RCC 7860 (cell line): ENCODE results near the gene RAD50.
"Not testable (repeated sequence)": the region's sequence is repeated elsewhere in the genome, so short reads cannot be mapped to it uniquely, and the experiment has no call there.

ENCODE experiments used
- DNase-seq: peaks from one replicate; pipeline ENCODE4 v3.0.0-alpha.2; 2015; ENCODE audit warnings: low spot score
- FAIRE-seq: peaks from 2 replicates; lab custom pipeline; 2012; peaks lifted over from hg19 to GRCh38; lab: Jason Lieb, UNC

Gene RAD50

GRCh38 chr5:132628814-132629213, 72.0 kb downstream of the RAD50 start:
- no peak for FAIRE-seq
- no peak for DNase-seq

GRCh38 chr5:132629230-132629944, 72.6 kb downstream of the RAD50 start:
- FAIRE-seq = no peak

DNA sequence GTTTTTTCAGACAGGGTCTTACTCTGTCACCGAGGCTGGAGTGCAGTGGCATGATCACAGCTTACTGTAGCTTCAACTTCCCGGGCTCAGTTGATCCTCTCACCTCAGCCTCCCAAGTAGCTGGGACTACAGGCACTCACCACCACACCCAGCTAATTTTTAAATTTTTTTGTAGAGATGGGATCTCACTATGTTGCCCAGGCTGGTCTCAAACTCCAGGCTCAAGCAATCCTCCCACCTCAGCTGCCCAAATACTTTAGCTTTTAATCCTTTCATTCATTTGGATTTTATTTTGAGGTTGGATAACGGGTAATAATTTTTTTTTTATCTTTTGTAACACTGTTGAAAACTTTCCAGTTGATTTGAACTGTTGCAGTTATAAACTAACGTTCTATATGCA, 76.8 kb downstream of the RAD50 start:
- not testable (repeated sequence) for FAIRE-seq, DNase-seq

More at GRCh38 chr5:132629230-132629944, 72.6 kb downstream of the RAD50 start:
- no peak for DNase-seq

DNA sequence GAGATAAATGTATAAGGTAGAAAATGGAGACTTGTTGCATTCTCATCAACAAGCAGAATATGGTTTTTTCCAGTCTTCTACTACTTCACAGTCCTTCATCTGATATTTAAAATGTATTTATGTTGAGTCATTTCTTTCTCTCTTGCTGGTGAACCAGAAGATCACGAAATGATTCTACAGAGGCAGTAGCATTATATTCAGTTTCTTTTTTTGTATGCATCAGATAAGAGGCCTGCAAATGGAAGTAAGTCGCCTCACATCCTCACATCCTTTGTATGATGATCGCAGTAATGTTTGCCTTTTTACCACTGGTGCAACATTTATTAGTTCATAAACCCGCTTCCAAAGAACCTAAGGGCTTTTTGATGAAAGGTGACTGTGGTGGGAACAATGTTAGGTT, 79.1 kb downstream of the RAD50 start:
- FAIRE-seq = no peak
- DNase-seq = no peak

DNA sequence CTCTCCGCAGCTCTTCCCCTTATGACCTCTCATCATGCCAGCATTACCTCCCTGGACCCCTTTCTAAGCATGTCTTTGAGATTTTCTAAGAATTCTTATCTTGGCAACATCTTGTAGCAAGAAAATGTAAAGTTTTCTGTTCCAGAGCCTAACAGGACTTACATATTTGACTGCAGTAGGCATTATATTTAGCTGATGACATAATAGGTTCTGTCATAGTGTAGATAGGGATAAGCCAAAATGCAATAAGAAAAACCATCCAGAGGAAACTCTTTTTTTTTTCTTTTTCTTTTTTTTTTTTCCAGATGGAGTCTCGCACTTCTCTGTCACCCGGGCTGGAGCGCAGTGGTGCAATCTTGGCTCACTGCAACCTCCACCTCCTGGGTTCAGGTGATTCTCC, 80.5 kb downstream of the RAD50 start:
- no peak for DNase-seq
- no peak for FAIRE-seq

- DNase-seq (no peak), FAIRE-seq (no peak)
These were observed 82.9 kb downstream of the RAD50 start for GRCh38 chr5:132639706-132640130.

- DNase-seq = no peak
- no peak for FAIRE-seq
These were observed 83.8 kb downstream of the RAD50 start for GRCh38 chr5:132640613-132641012.

DNA sequence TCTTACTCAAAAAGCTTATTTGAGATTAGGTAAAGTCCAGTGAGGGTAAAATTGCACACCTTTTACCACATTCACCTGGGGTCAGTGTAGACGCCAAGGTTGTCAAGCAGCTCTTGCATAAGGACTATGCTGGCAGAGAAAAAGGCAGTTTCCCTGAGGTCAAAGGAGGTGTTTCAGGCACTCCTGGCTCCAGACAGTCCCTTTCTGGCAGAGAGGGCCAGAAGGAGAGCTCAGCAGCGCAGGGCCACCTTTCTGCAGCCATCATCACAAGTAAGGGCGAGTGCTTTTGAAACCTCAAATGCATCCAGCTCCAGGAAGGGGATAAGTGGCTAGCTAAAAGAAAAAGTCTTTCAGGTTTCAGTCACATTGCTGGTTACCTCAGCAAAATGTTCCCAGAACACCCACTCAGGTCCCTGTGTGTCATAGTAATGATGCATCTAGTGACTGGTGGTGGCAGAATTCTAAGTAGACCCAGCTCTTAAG, 84.5 kb downstream of the RAD50 start:
- FAIRE-seq (no peak), DNase-seq (no peak)

- no peak for FAIRE-seq
- no peak for DNase-seq
These were observed 85.1 kb downstream of the RAD50 start for GRCh38 chr5:132641841-132642240.

DNA sequence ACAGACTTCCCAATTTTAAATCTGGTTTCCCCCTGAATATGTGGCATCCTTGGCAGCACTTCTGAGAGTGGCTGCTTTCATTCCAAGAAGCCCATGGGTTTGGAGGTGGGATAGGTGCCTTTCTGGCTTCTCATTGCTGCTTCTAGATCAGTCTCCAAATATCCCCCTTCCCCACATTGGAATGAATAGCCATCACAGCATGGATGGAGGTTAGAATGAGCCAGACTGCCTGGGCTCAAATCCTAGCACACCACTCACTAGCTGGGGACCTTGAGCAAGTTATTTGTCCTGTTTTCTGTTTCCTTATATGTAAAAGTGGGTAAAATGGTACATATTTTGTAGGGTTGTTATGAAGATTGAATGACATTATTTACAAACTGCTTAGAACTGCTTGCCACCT, 87.4 kb downstream of the RAD50 start:
- FAIRE-seq (no peak), DNase-seq (no peak)

DNA sequence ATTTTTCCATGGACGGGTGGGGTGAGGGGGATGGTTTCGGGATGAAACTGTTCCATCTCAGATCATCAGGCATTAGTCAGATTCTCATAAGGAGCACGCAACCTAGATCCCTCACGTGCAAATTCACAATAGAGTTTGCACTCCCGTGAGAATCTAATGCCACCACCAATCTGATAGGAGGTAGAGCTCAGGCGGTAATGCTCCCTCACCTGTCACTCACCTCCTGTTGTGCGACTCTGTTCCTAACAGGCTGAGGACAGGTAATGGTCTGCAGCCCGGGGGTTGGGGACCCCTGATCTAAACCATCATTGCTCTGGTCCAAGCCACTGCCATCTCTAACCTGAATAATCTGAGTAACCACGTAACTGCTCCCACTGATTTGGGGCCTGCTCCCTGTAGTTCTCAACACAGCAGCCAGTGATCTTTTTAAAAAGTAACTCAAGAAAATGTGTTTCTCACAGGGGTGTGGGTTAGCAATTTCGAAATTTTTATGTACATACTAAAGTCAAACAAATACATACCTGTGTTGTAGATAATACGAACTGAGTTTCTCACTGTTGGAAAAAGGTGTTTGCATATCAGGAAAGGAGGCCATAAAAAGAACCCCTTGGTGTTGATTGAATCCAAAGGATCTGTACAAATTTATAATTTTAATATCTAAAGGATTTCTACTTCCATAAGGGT, 89.9 kb downstream of the RAD50 start:
- FAIRE-seq = no peak
- DNase-seq = no peak

DNA sequence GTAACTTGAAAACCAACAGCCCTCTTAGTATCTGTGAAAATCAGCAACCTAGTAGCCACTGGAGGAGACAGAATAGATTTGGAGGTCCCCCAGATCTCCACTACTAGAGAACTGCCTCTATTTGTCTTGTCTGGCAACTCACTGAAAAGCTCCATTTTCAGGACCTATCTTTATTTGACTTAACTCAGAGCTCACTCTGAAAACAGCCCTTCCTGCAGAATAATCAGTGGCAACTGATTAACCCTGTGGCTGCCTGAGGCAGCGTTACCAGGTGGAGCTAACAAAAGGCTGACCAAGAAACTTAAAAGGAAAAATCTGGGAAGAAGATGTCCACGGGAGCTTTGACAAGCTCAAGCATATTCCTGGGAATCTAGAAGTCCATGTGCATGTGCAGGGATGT, 90.7 kb downstream of the RAD50 start:
- DNase-seq (no peak), FAIRE-seq (no peak)

GRCh38 chr5:132648355-132648754, 91.6 kb downstream of the RAD50 start:
- no peak for FAIRE-seq
- DNase-seq = no peak

- no peak for FAIRE-seq
- DNase-seq = no peak
These were observed 95.2 kb downstream of the RAD50 start for GRCh38 chr5:132651838-132652469.

DNA sequence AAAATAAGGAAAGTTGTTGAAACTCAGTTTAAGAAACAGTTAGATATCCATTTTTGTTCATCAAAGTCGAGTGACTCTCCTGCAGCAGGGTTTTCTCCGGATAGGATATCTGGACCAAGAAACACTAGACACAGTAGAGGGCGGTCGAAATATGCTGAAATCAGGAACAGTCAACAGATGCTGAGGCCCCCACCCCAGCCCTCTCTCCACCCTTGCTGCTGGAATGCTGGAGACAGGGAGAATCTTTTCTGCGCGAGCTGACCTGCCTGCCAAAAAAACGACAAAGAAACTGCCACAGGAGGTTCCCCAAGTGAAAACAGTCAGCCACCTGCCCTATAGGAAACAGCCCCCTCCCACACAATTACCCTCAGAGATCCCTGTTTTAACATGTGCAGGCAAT, 96.9 kb downstream of the RAD50 start:
- no peak for FAIRE-seq

DNA sequence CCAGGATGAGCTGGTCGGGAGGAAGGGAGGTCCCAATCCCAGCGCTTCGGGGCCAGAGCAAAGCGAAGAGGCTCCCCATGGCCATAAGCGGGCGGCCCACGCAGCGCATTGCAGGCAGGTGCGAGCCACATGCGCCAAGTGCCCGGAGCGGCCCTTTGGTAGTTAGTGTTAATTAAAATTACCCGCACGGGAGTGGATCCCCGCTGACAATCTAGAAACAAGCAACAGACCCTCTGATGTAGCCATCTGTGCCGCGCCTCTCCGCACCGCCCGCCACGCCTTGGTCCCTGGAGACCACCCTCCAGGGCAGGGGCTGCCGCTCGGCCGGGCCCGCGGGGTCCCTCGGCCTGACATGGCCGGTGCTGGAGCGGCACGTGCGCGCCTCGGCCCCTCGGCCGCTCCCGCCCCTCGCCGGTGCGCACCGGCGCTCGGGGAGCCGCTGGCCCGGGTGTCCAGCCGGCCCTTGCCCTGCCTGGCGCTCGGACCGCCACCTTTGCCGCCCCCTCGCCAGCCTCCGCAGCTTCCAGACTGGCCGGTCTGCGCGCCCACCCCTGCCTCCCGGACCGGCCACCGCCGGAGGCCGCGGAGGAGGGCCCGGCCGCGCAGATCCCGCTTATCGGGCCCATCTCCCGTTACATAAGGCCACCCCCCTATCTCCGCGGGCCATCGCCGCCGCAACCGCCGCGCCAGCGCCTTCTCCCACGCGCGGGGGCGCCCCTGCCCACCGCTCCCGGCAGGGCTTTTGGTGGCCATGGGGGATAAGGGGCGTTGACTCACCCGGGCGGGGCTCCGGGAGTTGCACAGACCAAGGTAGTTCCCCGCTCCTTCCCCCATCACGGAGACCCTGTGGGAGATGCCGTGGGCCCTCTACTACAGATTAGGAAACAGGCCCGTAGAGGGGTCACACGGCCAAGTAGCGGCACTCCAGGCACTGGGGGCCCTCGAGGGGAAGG, 99.3 kb downstream of the RAD50 start:
- FAIRE-seq (no peak), DNase-seq (no peak)

More for the DNA sequence above, 96.9 kb downstream of the RAD50 start:
- no peak for DNase-seq

- DNase-seq (no peak), FAIRE-seq (no peak)
These were observed 100.1 kb downstream of the RAD50 start for GRCh38 chr5:132656774-132657355.

- DNase-seq (no peak), FAIRE-seq (no peak)
These were observed 101.1 kb downstream of the RAD50 start, which contains the start of gene IL13 for GRCh38 chr5:132657676-132658380. IL13 (plus strand) TSS chr5:132658173; CDS start chr5:132658187, 14 bp downstream.
